ENCODE measurements around the gene CYP26A1. TPM values are rescaled to one million over a fixed set of nuclear protein-coding genes. Genes with fewer than 3 reads are reported as not detected.

CYP26A1 gene, protein sequence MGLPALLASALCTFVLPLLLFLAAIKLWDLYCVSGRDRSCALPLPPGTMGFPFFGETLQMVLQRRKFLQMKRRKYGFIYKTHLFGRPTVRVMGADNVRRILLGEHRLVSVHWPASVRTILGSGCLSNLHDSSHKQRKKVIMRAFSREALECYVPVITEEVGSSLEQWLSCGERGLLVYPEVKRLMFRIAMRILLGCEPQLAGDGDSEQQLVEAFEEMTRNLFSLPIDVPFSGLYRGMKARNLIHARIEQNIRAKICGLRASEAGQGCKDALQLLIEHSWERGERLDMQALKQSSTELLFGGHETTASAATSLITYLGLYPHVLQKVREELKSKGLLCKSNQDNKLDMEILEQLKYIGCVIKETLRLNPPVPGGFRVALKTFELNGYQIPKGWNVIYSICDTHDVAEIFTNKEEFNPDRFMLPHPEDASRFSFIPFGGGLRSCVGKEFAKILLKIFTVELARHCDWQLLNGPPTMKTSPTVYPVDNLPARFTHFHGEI
- total RNA-seq = not detected in 2 replicates

GRCh38 chr10:93073539-93074146 lies at the start of gene CYP26A1:
CYP26A1 (plus strand) TSS chr10:93073893; CDS start chr10:93073935, 42 bp downstream.

DNA sequence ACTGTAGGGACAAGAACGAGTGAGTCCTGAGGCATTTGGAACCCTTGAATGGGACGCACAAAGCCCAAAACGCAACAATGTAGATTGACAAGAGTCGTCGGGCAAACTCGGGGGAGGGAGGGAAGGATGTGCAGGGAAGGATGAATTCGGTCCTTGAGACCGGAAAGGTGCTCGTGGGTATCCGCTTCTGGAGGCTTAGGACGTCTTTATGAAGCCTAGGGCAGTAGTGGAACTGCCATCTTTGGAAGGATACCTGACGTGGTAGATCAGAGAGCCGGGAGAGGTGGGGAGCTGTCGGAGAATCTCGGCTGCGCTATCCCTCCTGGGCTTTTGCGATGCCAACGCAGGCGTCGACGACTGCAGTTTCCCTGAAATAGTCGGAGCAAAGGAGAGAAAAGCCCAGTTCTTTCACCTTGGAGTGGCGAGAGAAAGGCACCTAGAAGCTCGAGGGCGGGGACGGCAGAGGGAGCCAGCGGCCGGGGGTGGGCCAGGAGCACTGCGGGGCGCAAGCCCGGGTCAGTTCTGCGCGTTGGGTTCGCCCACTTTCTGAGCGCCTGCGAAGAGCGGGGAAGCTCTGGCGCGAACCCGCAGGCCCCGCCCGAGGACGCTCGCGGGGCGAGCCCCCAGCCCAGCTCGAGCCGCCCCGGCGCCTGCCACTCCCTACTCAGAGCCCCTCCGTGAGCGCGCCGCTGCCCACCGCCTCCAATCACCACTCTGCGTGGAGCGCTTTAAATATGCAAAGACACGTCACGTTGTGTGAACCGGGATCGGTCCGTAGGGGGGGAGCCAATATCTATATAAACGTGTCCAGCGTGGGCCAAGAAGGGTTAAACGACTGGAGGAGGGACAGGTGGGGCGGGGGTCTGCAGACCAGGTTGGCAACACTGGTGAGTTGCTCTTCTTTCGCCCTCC lies 13.5 kb upstream of the CYP26A1 start, which contains the start of gene CYP26C1:
Gene CYP26C1, plus strand, starts transcription at position 824 of the 912 bp plus-strand sequence. CDS start 466 bp downstream, outside the sequence.

Other genes starting within 250 kb of the CYP26A1 start
- 5.8 and 14.2 TPM in 2 replicates for gene EXOC6, start 225.4 kb upstream of the CYP26A1 start, total RNA-seq
- under 0.01 TPM in 1 of 2 replicates, not detected in the other for gene CYP26C1, start 13.1 kb upstream of the CYP26A1 start, total RNA-seq